Measurements from ENCODE around the gene SH3GLB1. TPM values are rescaled to one million over a fixed set of nuclear protein-coding genes. Genes with fewer than 3 reads are reported as not detected.
"Not testable (repeated sequence)": the region's sequence is repeated elsewhere in the genome, so short reads cannot be mapped to it uniquely, and the experiment has no call there.

Gene SH3GLB1
- total and polyA plus RNA-seq, 3 donors from 2014 or later = 58.9 to 242 (median 72.4) TPM

GRCh38 chr1:86695400-86695799 is 9.0 kb upstream of the SH3GLB1 start:
- WGBS, 2 donors = 92 to 94% methylated on average over 2 of the region's 2 CpGs
- no peak for DNase-seq
- Histone ChIP-seq H3K36me3 (ENCODE audit: low read depth, missing control alignments) (no peaks in the 10 kb centered on the region), H3K9me3 (no peaks in the 10 kb centered on the region), H3K4me3 (no peak overlapping the region), H3K27me3 (no peaks in the 10 kb centered on the region), H3K4me1 (no peaks in the 10 kb centered on the region), H3K27ac (no peak overlapping the region)
- TF ChIP-seq CTCF (IDR thresholded peaks at IDR 0.05) (no peak), POLR2A (IDR thresholded peaks at IDR 0.05) (no peak)
- intact Hi-C loops (cut with DNase I; ENCODE audit: low total_unique reads) = no loop called here

DNA sequence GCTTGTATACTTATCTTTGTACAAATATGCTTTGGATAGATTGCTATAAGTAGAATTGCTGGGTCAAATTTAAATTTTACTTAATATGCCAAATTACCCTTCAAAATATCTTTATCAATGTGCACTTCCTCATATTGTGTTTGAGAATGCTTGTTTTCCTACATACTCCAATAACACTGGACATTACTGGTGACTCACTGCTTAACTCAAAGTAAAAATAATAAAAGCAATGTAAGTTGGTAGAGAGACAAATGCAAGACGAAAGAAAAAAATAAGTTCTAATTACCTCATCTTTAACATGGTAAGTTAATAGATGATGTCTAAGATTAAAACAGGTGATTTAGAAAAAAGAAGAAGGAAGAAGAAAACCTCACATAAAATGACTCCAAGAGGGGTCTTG is 7.9 kb upstream of the SH3GLB1 start:
- Histone ChIP-seq H3K9me3 (no peaks in the 10 kb centered on the region), H3K27me3 (no peaks in the 10 kb centered on the region), H3K4me3 (no peak overlapping the region), H3K27ac (no peak overlapping the region), H3K4me1 (no peaks in the 10 kb centered on the region), H3K36me3 (ENCODE audit: low read depth, missing control alignments) (no peaks in the 10 kb centered on the region)
- DNase-seq = no peak
- intact Hi-C loops (cut with DNase I; ENCODE audit: low total_unique reads) = no loop called here
- TF ChIP-seq CTCF (IDR thresholded peaks at IDR 0.05) (no peak), POLR2A (IDR thresholded peaks at IDR 0.05) (no peak)
- 79 to 82% methylated on average over 1 of the region's 1 CpG for WGBS, 2 donors

DNA sequence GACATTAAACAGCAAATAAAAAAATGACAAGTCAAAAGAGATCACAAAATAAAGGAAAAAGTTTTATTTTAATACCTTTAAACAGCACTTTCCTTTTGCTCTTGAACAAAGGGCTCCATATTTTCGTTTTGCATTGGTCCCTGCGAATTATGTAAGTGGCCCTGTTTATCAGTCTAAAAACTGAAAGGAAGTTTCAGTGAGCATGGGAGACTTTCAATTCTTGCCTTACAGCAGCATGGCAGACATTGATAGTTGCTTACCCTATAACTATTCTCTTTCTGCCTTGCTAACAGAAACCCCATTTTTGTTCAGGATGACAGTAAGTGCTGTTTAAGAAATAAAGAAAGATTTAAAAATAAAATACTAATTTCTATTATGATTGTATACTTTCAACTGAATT is 5.2 kb upstream of the SH3GLB1 start:
- no peak overlapping the region for H3K4me3 ChIP-seq
- no peaks in the 10 kb centered on the region for H3K27me3 ChIP-seq
- H3K9me3 ChIP-seq = no peaks in the 10 kb centered on the region
- H3K4me1 ChIP-seq = no peaks in the 10 kb centered on the region
- 78 to 87% methylated on average over 2 of the region's 2 CpGs for WGBS, 2 donors
- H3K27ac ChIP-seq = no peak overlapping the region
- TF ChIP-seq POLR2A (IDR thresholded peaks at IDR 0.05) (no peak), CTCF (IDR thresholded peaks at IDR 0.05) (no peak)
- no peak for DNase-seq
- H3K36me3 ChIP-seq (ENCODE audit: low read depth, missing control alignments) = no peaks in the 10 kb centered on the region
- intact Hi-C loops (cut with DNase I; ENCODE audit: low total_unique reads) = no loop called here

DNA sequence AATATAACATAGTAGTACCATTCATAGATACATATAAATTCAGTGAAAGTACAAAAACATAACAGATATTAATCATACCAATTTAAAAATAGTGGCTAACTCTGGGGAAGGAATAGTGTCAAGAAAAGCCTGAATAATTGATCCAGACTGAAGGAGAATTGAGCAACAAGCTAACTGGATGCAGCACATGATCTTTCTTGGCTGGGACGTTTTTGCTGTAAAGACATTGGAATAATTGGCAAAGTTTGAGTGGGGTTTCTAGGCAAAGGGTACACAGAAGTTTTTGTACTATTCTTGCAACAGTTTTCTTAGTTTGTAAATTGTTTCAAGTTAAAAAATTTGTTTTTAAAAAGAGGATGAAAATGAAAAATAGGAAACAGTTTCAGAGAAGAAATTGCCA is 2.6 kb upstream of the SH3GLB1 start:
- 15 to 38% methylated on average over 1 of the region's 1 CpG for WGBS, 2 donors
- no peaks in the 10 kb centered on the region for H3K27me3 ChIP-seq
- H3K4me3 ChIP-seq = no peak overlapping the region
- no peak overlapping the region for H3K27ac ChIP-seq
- no peak for DNase-seq
- intact Hi-C loops (cut with DNase I; ENCODE audit: low total_unique reads) = no loop called here
- TF ChIP-seq POLR2A (IDR thresholded peaks at IDR 0.05) = no peak
- no peak for TF ChIP-seq CTCF (IDR thresholded peaks at IDR 0.05)
- H3K36me3 ChIP-seq (ENCODE audit: low read depth, missing control alignments) = no peaks in the 10 kb centered on the region
- no peaks in the 10 kb centered on the region for H3K9me3 ChIP-seq
- H3K4me1 ChIP-seq = peaks cover 8% of the 10 kb centered on the region

DNA sequence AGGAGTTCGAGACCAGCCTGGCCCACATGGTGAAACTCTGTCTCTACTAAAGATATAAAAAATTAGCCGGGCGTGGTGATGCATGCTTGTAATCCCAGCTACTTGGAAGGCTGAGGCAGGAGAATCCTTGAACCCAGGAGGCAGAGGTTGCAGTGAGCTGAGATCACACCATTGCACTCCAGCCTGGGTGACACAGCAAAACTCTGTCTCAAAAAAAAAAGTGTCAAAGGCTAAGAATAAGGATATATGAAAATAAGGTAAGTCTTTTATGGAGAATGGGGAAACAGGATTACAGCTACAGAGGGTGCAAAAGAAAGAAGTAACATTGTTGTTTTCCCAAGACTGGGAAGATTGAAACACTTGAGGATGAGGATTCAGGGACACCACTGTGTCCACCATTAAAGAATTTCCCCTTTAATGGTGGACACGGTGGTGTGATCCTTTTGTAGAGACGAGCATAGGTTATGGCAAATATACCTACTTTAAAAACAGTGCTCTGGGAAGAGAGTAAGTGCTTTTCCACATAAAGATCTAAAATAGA is 1.4 kb upstream of the SH3GLB1 start:
- Histone ChIP-seq H3K4me1 (peaks cover 15% of the 10 kb centered on the region), H3K27ac (peak overlapping the region in 1 of 2 donors; percentile 97)
- intact Hi-C loops (cut with DNase I; ENCODE audit: low total_unique reads); H3K9me3 ChIP-seq; H3K36me3 ChIP-seq (ENCODE audit: low read depth, missing control alignments); H3K27me3 ChIP-seq; H3K4me3 ChIP-seq; DNase-seq: not testable (repeated sequence)
- 74% methylated on average over 5 of the region's 5 CpGs for WGBS, 2 donors
